H1 (cell line): ENCODE data around the gene SCART1. TPM values are rescaled to one million over a fixed set of nuclear protein-coding genes. Genes with fewer than 3 reads are reported as not detected.

Experiments used
- CTCF ChIA-PET: fragments of 300-600 bp; sonication (Branson Sonifier 250); formaldehyde crosslinking; loops from one replicate; lab custom pipeline; 2021; ENCODE audit not compliant: partially characterized antibody; lab: Charles Lee
- POLR2A ChIA-PET: fragments of 300-600 bp; sonication (Branson Sonifier 250); formaldehyde crosslinking; loops from one replicate; lab custom pipeline; 2021; ENCODE audit warnings: inconsistent platforms; ENCODE audit not compliant: partially characterized antibody; lab: Charles Lee
- DNase-seq, 2 experiments: peaks; one replicate each; pipeline versions ENCODE4 v3.0.0 to v3.0.0-alpha.2; 2010 to 2022; ENCODE audit warnings: low spot score in 2 of 2, low read depth in 1 of 2, mixed read lengths in 1 of 2
- FAIRE-seq: peaks from 2 replicates; lab custom pipeline; 2011; peaks lifted over from hg19 to GRCh38; lab: Jason Lieb, UNC
- H2AFZ ChIP-seq: 2 replicates; pipeline ENCODE4 v1.8.1; 2012; ENCODE audit warnings: low read length, inconsistent platforms
- H2AK5ac ChIP-seq: 2 replicates; pipeline ENCODE4 v1.6.1; 2013; ENCODE audit warnings: low read depth, low read length
- H2BK120ac ChIP-seq: replicated peaks from 2 replicates; pipeline ENCODE3; 2013; ENCODE audit warnings: low read depth, low read length, inconsistent platforms
- H2BK12ac ChIP-seq: 2 replicates; pipeline ENCODE4 v1.6.1; 2013; ENCODE audit warnings: low read depth, low read length
- H2BK15ac ChIP-seq: 2 replicates; pipeline ENCODE4 v1.6.1; 2013; ENCODE audit warnings: low read length
- H2BK20ac ChIP-seq: 2 replicates; pipeline ENCODE4 v1.6.1; 2013; ENCODE audit warnings: low read length
- H2BK5ac ChIP-seq: 2 replicates; pipeline ENCODE4 v1.6.1; 2013; ENCODE audit warnings: low read depth, low read length
- H3K14ac ChIP-seq: 2 replicates; pipeline ENCODE4 v1.6.1; 2013; ENCODE audit warnings: inconsistent platforms; ENCODE audit not compliant: insufficient read length
- H3K18ac ChIP-seq: 2 replicates; pipeline ENCODE4 v1.6.1; 2013; ENCODE audit warnings: low read length; ENCODE audit errors: extremely low read depth
- H3K23ac ChIP-seq: 2 replicates; pipeline ENCODE4 v1.6.1; 2013; ENCODE audit warnings: inconsistent platforms; ENCODE audit not compliant: insufficient read length
- H3K23me2 ChIP-seq: 2 replicates; pipeline ENCODE4 v1.6.1; 2013; ENCODE audit warnings: low read depth, low read length
- H3K27ac ChIP-seq: 2 replicates; pipeline ENCODE4 v1.6.1; 2011; ENCODE audit warnings: low read depth, low read length, inconsistent platforms
- H3K27me3 ChIP-seq, 4 experiments: replicated peaks in 1 of 4; 1 replicate in 1 of 4; 2 replicates in 3 of 4; pipeline versions ENCODE4 v1.6.1 to v1.8.1; 2011 to 2013; ENCODE audit warnings: low read length in 3 of 4, mild to moderate bottlenecking in 3 of 4, inconsistent platforms in 2 of 4, mixed read lengths in 2 of 4, moderate library complexity in 1 of 4; ENCODE audit not compliant: control insufficient read depth in 3 of 4, insufficient read depth in 3 of 4; ENCODE audit errors: extremely low read depth in 1 of 4
- H3K36me3 ChIP-seq, 4 experiments: 2 replicates each; pipeline versions ENCODE4 v1.6.1 to v1.8.1; 2011 to 2013; ENCODE audit warnings: mild to moderate bottlenecking in 4 of 4, low read length in 3 of 4, moderate library complexity in 2 of 4, control low read depth in 1 of 4, inconsistent platforms in 1 of 4; ENCODE audit not compliant: insufficient read depth in 4 of 4, control insufficient read depth in 2 of 4
- H3K4ac ChIP-seq: replicated peaks from 2 replicates; pipeline ENCODE3; 2013; ENCODE audit warnings: low read length, low read depth, mixed read lengths, inconsistent platforms; ENCODE audit not compliant: insufficient read length
- H3K4me1 ChIP-seq, 4 experiments: replicated peaks in 1 of 4; 1 replicate in 1 of 4; 2 replicates in 3 of 4; pipeline versions ENCODE4 v1.6.1 to v1.8.1; 2011 to 2013; ENCODE audit warnings: low read length in 3 of 4, inconsistent platforms in 2 of 4, mixed read lengths in 1 of 4; ENCODE audit not compliant: insufficient read depth in 4 of 4, control insufficient read depth in 3 of 4
- H3K4me2 ChIP-seq, 2 experiments: 2 replicates each; pipeline versions ENCODE4 v1.6.1 to v1.8.1; 2011 to 2013; ENCODE audit warnings: low read depth in 2 of 2, low read length in 2 of 2, control low read depth in 1 of 2, inconsistent platforms in 1 of 2, mild to moderate bottlenecking in 1 of 2; ENCODE audit not compliant: insufficient read depth in 1 of 2
- H3K4me3 ChIP-seq, 4 experiments: fragments of 200-600, 300-600 bp in 1 of 4; sonication (generic), shearing (Covaris generic), sonication (Bioruptor Twin) in 1 of 4; 2 replicates each; pipeline versions ENCODE4 v1.5.1 to v1.8.1; 2011 to 2016; ENCODE audit warnings: low read length in 4 of 4, low read depth in 3 of 4, control low read depth in 2 of 4, inconsistent platforms in 2 of 4, mild to moderate bottlenecking in 2 of 4, mixed read lengths in 1 of 4, moderate library complexity in 1 of 4; ENCODE audit not compliant: insufficient read depth in 2 of 4; ENCODE audit errors: extremely low read depth in 1 of 4
- H3K56ac ChIP-seq: replicated peaks from 2 replicates; pipeline ENCODE3; 2013; ENCODE audit warnings: low read depth, mild to moderate bottlenecking, mixed read lengths, low read length, inconsistent platforms; ENCODE audit not compliant: insufficient read length
- H3K79me1 ChIP-seq: 2 replicates; pipeline ENCODE4 v1.6.1; 2013; ENCODE audit warnings: low read depth, low read length, control low read depth
- H3K79me2 ChIP-seq, 2 experiments: 2 replicates each; pipeline versions ENCODE4 v1.6.1 to v1.8.1; 2012 to 2013; ENCODE audit warnings: low read length in 2 of 2, mild to moderate bottlenecking in 2 of 2, inconsistent platforms in 1 of 2; ENCODE audit not compliant: insufficient read depth in 2 of 2, control insufficient read depth in 1 of 2
- H3K9ac ChIP-seq, 4 experiments: replicated peaks in 1 of 4; 1 replicate in 1 of 4; 2 replicates in 3 of 4; pipeline versions ENCODE4 v1.6.1 to v1.8.1; 2011 to 2013; ENCODE audit warnings: low read depth in 3 of 4, low read length in 3 of 4, control low read depth in 2 of 4, mild to moderate bottlenecking in 2 of 4, moderate library complexity in 2 of 4, inconsistent platforms in 1 of 4; ENCODE audit errors: extremely low read depth in 1 of 4
- H3K9me3 ChIP-seq, 2 experiments: 2 replicates each; pipeline versions ENCODE4 v1.6.1 to v1.8.1; 2012 to 2013; ENCODE audit warnings: mild to moderate bottlenecking in 2 of 2, moderate library complexity in 2 of 2, control low read depth in 1 of 2, inconsistent platforms in 1 of 2, low read depth in 1 of 2, low read length in 1 of 2, mixed read lengths in 1 of 2; ENCODE audit not compliant: insufficient read depth in 2 of 2
- H4K20me1 ChIP-seq, 2 experiments: replicated peaks in 1 of 2; 2 replicates each; pipeline versions ENCODE3 to v1.8.1; 2011 to 2013; ENCODE audit warnings: inconsistent platforms in 2 of 2, low read length in 2 of 2, mild to moderate bottlenecking in 1 of 2; ENCODE audit not compliant: insufficient read depth in 2 of 2, control insufficient read depth in 1 of 2
- H4K5ac ChIP-seq: 2 replicates; pipeline ENCODE4 v1.6.1; 2013; ENCODE audit warnings: low read length, low read depth, mixed read lengths, inconsistent platforms; ENCODE audit not compliant: insufficient read length
- H4K8ac ChIP-seq: 2 replicates; pipeline ENCODE4 v1.8.0; 2013; ENCODE audit warnings: mild to moderate bottlenecking, moderate library complexity, low read length, inconsistent platforms; ENCODE audit not compliant: insufficient read depth; ENCODE audit errors: extremely low read depth
- H4K91ac ChIP-seq: replicated peaks from 2 replicates; pipeline ENCODE3; 2013; ENCODE audit warnings: low read length, mixed read lengths, inconsistent platforms; ENCODE audit not compliant: insufficient read length
- ATF2 ChIP-seq: IDR thresholded peaks from 2 replicates; pipeline ENCODE4 v1.6.1; 2012; ENCODE audit warnings: low read length, inconsistent platforms
- CBX8 ChIP-seq: fragments of 300-800, 300-1000 bp; sonication (generic); IDR thresholded peaks from 2 replicates; pipeline ENCODE4 v1.7.1; 2016; ENCODE audit warnings: low read depth, low read length, borderline replicate concordance
- CEBPB ChIP-seq: IDR thresholded peaks from 2 replicates; pipeline ENCODE4 v1.6.1; 2012; ENCODE audit warnings: low read depth, low read length
- HDAC2 ChIP-seq, 2 experiments: fragments of 300-600 bp in 1 of 2; sonication (generic) in 1 of 2; IDR thresholded peaks; 2 replicates each; pipeline ENCODE4 v1.6.1; 2011 to 2012; ENCODE audit warnings: low read depth in 2 of 2, low read length in 2 of 2, mild to moderate bottlenecking in 2 of 2, moderate library complexity in 2 of 2, borderline replicate concordance in 1 of 2, inconsistent platforms in 1 of 2
- RNF2 ChIP-seq: fragments of 200-900, 300-1000 bp; sonication (generic); IDR thresholded peaks from 2 replicates; pipeline ENCODE4 v1.7.1; 2016; ENCODE audit warnings: borderline replicate concordance, low read depth, mild to moderate bottlenecking, antibody characterized with exemption, low read length; ENCODE audit not compliant: poor library complexity, severe bottlenecking; ENCODE audit errors: missing control alignments
- SP2 ChIP-seq: IDR thresholded peaks from 2 replicates; pipeline ENCODE4 v1.6.1; 2012; ENCODE audit warnings: mild to moderate bottlenecking, low read length, inconsistent platforms
- TAF7 ChIP-seq: optimal IDR thresholded peaks from 2 replicates; pipeline ENCODE3; 2011; ENCODE audit warnings: low read depth, mild to moderate bottlenecking, inconsistent platforms, low read length, moderate library complexity, borderline replicate concordance
- WGBS, 2 experiments: shearing (Covaris generic) in 1 of 2; methylation state at CpG; one replicate each; pipeline versions ENCODE4 v1.1.6 to v1.1.7; 2013 to 2015; ENCODE audit warnings: low lambda C conversion rate in 2 of 2, mixed read lengths in 2 of 2, inconsistent platforms in 1 of 2, low coverage in 1 of 2, missing lambda C conversion rate in 1 of 2; ENCODE audit not compliant: insufficient replicate concordance in 2 of 2, insufficient coverage in 1 of 2, insufficient read length in 1 of 2; ENCODE audit errors: extremely low coverage in 1 of 2, missing lambda C conversion rate in 1 of 2; 5-methylcytosine and 5-hydroxymethylcytosine counted together
- polyA plus RNA-seq, 7 experiments: library from polyadenylated mRNA; depleted of rRNA in 3 of 7; stranded (reverse) in 5 of 7; unstranded in 2 of 7; fragments of >200 nt in 5 of 7; fragments of 200-250 nt in 2 of 7; gene quantifications; 1 replicate in 5 of 7; 2 replicates in 1 of 7; 4 replicates in 1 of 7; pipeline versions ENCODE4 v1.2.1 to v1.2.3, GENCODE V29; 2011 to 2013; ENCODE audit warnings: missing spikeins in 2 of 7, mixed read lengths in 2 of 7
- total RNA-seq: library from RNA; stranded (reverse); fragmentation: NEBNext Ultra II Directional; extraction: Animal tissue kit (Norgen Biotek cat#: 25700); gene quantifications from 2 replicates; pipeline ENCODE4 v1.2.1, GENCODE V29; 2021
- TF ChIP-seq, protein P1 (sequence below), 3 experiments: IDR thresholded peaks; 1 replicate in 2 of 3; 2 replicates in 1 of 3; pipeline versions ENCODE4 v1.5.1 to v1.6.1; 2011; ENCODE audit warnings: low read length in 3 of 3, mild to moderate bottlenecking in 3 of 3, inconsistent platforms in 2 of 3, low read depth in 1 of 3, moderate library complexity in 1 of 3; ENCODE audit not compliant: insufficient read depth in 1 of 3; ENCODE audit errors: control extremely low read depth in 1 of 3

Gene SCART1
- total and polyA plus RNA-seq, 2 of the 8 experiments (the other 6 are each of a cell fraction or from before 2014, with no cell fraction given), result 0.14 to 0.19 TPM

- H3K79me2 ChIP-seq, result 0 out of 4 replicates have a peak, but pooled peaks cover 0 to 3% of the 10 kb centered on the region in 2 experiments
- H2BK120ac ChIP-seq, result no peak overlapping the region
- no peak overlapping the region for H4K5ac ChIP-seq
- FAIRE-seq, result no peak
- peaks cover 0 to 43% (median 10%) of the 10 kb centered on the region in 4 experiments; a peak in 4 of 8 replicates for H3K36me3 ChIP-seq
- H2BK12ac ChIP-seq, result no peak overlapping the region
- H3K23me2 ChIP-seq, result no peaks in the 10 kb centered on the region
- WGBS, 2 experiments, result 87% methylated on average over 18 of the region's 25 CpGs; no CpG with 5 or more reads in 1 of the 2 experiments
- H2AK5ac ChIP-seq, result no peak overlapping the region
- no peak overlapping the region for H4K8ac ChIP-seq
- H3K9me3 ChIP-seq, result peaks cover 7 to 12% of the 10 kb centered on the region in 2 experiments; a peak in 3 of 4 replicates
- no peak overlapping the region for H3K14ac ChIP-seq
- no peak overlapping the region for H3K27ac ChIP-seq
- ChIA-PET POLR2A (interaction anchor here (0.8 kb wide), 1 partner anchor 35 kb away, joined by 3 read pairs; no protein-coding TSS in a partner anchor), CTCF (no interaction called here)
- H3K23ac ChIP-seq, result no peak overlapping the region
- H3K18ac ChIP-seq, result no peak overlapping the region
- no peak overlapping the region for H2AFZ ChIP-seq
- peaks cover 4 to 10% of the 10 kb centered on the region in 2 experiments for H4K20me1 ChIP-seq
- H2BK5ac ChIP-seq, result no peak overlapping the region
- no peak overlapping the region for H2BK15ac ChIP-seq
- H3K9ac ChIP-seq, result no peak overlapping the region
- H3K79me1 ChIP-seq, result peaks cover 3% of the 10 kb centered on the region; the same call in 1 of the 2 replicates
- no peak overlapping the region for H3K4me2 ChIP-seq
- H3K4ac ChIP-seq, result no peak overlapping the region
- no peak overlapping the region for H4K91ac ChIP-seq
- H2BK20ac ChIP-seq, result no peak overlapping the region
- DNase-seq, result no peak
- no peaks in the 10 kb centered on the region; a peak in 1 of 7 replicates for H3K4me1 ChIP-seq
- no peaks in the 10 kb centered on the region for H3K27me3 ChIP-seq
- H3K4me3 ChIP-seq, result no peak overlapping the region
- no peak overlapping the region for H3K56ac ChIP-seq
- TF ChIP-seq RNF2, result no peak
- no peak for TF ChIP-seq ATF2
- TF ChIP-seq CEBPB, result no peak
- TF ChIP-seq, protein P1, sequence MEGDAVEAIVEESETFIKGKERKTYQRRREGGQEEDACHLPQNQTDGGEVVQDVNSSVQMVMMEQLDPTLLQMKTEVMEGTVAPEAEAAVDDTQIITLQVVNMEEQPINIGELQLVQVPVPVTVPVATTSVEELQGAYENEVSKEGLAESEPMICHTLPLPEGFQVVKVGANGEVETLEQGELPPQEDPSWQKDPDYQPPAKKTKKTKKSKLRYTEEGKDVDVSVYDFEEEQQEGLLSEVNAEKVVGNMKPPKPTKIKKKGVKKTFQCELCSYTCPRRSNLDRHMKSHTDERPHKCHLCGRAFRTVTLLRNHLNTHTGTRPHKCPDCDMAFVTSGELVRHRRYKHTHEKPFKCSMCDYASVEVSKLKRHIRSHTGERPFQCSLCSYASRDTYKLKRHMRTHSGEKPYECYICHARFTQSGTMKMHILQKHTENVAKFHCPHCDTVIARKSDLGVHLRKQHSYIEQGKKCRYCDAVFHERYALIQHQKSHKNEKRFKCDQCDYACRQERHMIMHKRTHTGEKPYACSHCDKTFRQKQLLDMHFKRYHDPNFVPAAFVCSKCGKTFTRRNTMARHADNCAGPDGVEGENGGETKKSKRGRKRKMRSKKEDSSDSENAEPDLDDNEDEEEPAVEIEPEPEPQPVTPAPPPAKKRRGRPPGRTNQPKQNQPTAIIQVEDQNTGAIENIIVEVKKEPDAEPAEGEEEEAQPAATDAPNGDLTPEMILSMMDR (IDR thresholded peaks at IDR 0.05; ENCODE audit: control extremely low read depth in 1 of 3, insufficient read depth in 1 of 3, low read depth in 1 of 3, low read length in 3 of 3), result no peak
- no peak for TF ChIP-seq CBX8
- TF ChIP-seq HDAC2 (IDR thresholded peaks at IDR 0.05; ENCODE audit: borderline replicate concordance in 1 of 2, low read depth in 2 of 2, low read length in 2 of 2), result no peak
- no peak for TF ChIP-seq TAF7
- TF ChIP-seq SP2, result no peak
These were observed 38.0 kb upstream of the SCART1 start for GRCh38 chr10:133415752-133416151.
